ENCODE measurements around the gene E2F1.
"Not testable (repeated sequence)": the region's sequence is repeated elsewhere in the genome, so short reads cannot be mapped to it uniquely, and the experiment has no call there.

The E2F1 gene

DNA sequence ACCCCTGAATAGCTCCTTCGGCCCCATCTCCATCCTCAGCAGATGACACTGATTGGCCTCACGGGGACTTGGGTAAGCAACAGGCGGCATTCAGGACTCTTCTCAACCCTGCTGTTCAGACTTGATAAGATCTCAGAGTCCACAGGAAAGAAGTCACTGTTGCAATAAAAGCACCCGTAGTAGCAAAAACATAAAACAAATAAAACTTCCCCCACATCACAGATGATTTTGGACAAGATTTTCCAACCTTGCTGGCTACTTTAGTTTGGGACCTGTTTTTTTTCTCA is 41.2 kb downstream of the E2F1 start:
- DNase-seq (ENCODE audit: low read depth, low spot score): no peak

DNA sequence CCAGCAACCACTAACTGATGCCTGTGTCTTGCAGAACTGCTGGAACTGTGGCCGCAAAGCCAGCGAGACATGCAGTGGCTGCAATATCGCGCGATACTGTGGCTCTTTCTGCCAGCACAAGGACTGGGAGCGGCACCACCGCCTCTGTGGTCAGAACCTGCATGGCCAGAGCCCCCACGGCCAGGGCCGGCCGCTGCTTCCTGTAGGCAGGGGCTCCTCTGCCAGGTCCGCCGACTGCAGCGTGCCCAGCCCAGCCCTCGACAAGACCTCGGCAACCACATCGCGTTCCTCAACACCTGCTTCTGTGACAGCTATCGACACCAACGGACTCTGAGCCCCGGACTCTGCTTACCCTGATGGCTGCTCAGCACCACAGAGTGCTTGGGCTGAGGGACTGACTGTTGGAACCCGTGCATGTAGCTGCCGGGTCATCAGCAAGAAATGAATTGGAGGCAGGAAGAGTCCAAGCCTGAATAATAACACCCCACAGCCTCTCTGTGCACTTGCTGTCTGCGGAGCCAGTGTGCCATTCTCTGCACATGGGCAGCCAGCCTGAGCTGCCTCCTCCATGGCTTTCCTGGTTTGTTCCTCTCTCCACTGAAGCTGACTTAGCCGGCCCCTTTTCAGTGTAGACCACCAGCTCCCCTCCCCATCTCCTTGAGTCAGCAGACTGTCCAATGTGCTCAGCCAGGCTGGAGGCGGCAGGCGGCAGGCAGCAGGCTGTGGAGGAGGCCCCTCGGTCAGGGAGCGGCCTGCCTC is 41.7 kb downstream of the E2F1 start:
- DNase-seq (ENCODE audit: low read depth, low spot score): no peak

GRCh38 chr20:33640287-33640686 is 45.9 kb downstream of the E2F1 start:
- DNase-seq (ENCODE audit: low read depth, low spot score): no peak

GRCh38 chr20:33636776-33637175 is 49.4 kb downstream of the E2F1 start:
- DNase-seq (ENCODE audit: low read depth, low spot score): no peak

DNA sequence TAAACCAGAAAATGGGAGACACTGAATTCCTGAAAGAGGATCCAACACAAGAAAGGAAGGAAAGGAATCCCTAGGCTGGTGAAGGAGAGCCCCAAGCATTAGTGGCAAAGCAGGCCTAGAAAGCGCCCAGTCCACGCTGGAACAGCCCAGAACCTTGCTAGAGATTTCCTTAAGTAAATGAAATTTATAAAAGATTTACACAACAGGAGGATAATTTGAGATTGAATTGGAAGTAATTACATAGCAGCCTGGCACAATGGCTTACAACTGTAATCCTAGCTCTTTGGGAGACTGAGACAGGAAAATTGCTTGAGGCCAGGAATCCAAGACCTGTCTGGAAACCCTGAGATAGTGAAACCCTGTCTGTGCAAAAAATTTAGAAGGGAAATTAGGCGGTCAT is 50.8 kb downstream of the E2F1 start:
- DNase-seq (ENCODE audit: low read depth, low spot score): no peak

- DNase-seq (ENCODE audit: low read depth, low spot score): not testable (repeated sequence)
Observed at GRCh38 chr20:33631910-33632309, 54.3 kb downstream of the E2F1 start.

GRCh38 chr20:33630507-33630906 is 55.7 kb downstream of the E2F1 start:
- DNase-seq (ENCODE audit: low read depth, low spot score): peak; percentile 27

DNA sequence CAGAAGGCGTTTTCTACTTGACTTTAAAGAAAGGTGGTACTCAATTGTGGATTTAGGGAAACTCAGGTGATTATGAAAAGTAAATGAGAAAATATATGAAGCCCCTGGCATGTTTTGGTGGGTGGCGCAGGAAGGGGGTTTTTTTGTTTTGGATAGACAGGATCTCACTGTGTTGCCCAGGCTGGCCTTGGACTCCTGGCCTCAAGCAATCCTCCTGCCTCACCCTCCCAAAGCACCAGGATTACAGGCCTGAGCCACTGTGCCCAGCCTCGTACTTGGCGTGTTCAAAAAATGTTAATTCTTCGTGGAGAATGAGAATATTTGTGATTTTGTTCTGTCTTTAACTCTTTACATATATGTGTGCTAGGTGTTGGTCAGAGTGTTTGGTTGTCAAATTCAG is 56.2 kb downstream of the E2F1 start:
- DNase-seq (ENCODE audit: low read depth, low spot score): no peak

DNA sequence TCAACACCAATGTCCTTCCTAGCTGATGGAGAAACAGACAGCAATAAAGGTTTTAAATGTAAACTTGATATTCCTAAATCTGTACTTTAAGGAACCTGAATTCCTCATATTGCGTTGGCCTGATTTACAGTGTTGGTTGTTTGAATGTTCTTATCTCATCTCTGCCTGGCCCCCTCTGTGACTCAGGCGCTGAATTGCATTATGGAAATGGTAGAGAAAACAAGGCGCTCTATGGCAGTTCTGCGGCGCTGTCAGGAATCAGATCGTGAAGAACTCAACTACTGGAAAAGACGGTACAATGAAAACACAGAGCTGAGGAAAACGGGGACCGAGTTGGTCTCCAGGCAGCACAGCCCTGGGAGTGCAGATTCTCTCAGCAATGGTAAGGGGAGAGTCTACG is 56.7 kb downstream of the E2F1 start:
- DNase-seq (ENCODE audit: low read depth, low spot score): no peak

GRCh38 chr20:33627577-33628216 is 58.5 kb downstream of the E2F1 start:
- no peak for DNase-seq (ENCODE audit: low read depth, low spot score)

GRCh38 chr20:33626190-33626589 is 60.0 kb downstream of the E2F1 start:
- DNase-seq (ENCODE audit: low read depth, low spot score): no peak
